SKM-1 (cell line): ENCODE results near the gene DGCR6L.
"Not testable (repeated sequence)": the region's sequence is repeated elsewhere in the genome, so short reads cannot be mapped to it uniquely, and the experiment has no call there.

Experiments used
- DNase-seq: peaks from one replicate; lab custom pipeline; 2025; ENCODE audit not compliant: unreplicated experiment; lab: John Stamatoyannopoulos, UW

The DGCR6L gene

GRCh38 chr22:20319745-20320658, at the start of gene DGCR6L:
Gene DGCR6L, minus strand, starts transcription at chr22:20320060. Its CDS starts 72 bp downstream, at chr22:20319988.
- DNase-seq: peak; percentile 78

GRCh38 chr22:20368875-20369274, 49.0 kb upstream of the DGCR6L start:
- DNase-seq: not testable (repeated sequence)

GRCh38 chr22:20366841-20367240, 47.0 kb upstream of the DGCR6L start:
- not testable (repeated sequence) for DNase-seq

- DNase-seq: not testable (repeated sequence)
Observed at GRCh38 chr22:20364335-20365260, 44.7 kb upstream of the DGCR6L start.

GRCh38 chr22:20362403-20362802, 42.5 kb upstream of the DGCR6L start:
- not testable (repeated sequence) for DNase-seq

GRCh38 chr22:20361752-20362229, 41.9 kb upstream of the DGCR6L start:
- not testable (repeated sequence) for DNase-seq

GRCh38 chr22:20360866-20361751, 41.2 kb upstream of the DGCR6L start:
- DNase-seq: not testable (repeated sequence)

GRCh38 chr22:20360261-20360660, 40.4 kb upstream of the DGCR6L start:
- not testable (repeated sequence) for DNase-seq

GRCh38 chr22:20358503-20359239, 38.8 kb upstream of the DGCR6L start:
- not testable (repeated sequence) for DNase-seq

GRCh38 chr22:20357967-20358366, 38.1 kb upstream of the DGCR6L start:
- DNase-seq: not testable (repeated sequence)

- not testable (repeated sequence) for DNase-seq
Observed at GRCh38 chr22:20356906-20357305, 37.0 kb upstream of the DGCR6L start.

- DNase-seq: not testable (repeated sequence)
Observed at GRCh38 chr22:20355939-20356636, 36.2 kb upstream of the DGCR6L start.

- no peak for DNase-seq
Observed at GRCh38 chr22:20354238-20354975, 34.5 kb upstream of the DGCR6L start.

GRCh38 chr22:20352536-20352935, 32.7 kb upstream of the DGCR6L start:
- not testable (repeated sequence) for DNase-seq

GRCh38 chr22:20346553-20346952, 26.7 kb upstream of the DGCR6L start:
- DNase-seq: not testable (repeated sequence)

GRCh38 chr22:20338291-20338690, 18.4 kb upstream of the DGCR6L start:
- not testable (repeated sequence) for DNase-seq

- not testable (repeated sequence) for DNase-seq
Observed at GRCh38 chr22:20337807-20338206, 17.9 kb upstream of the DGCR6L start.

GRCh38 chr22:20336561-20336960, 16.7 kb upstream of the DGCR6L start:
- not testable (repeated sequence) for DNase-seq
